Stimulated activated CD4-positive, alpha-beta T cell treated with anti-CD3 and anti-CD28 coated beads, Interleukin-15, amount 100 ng/mL, for 48 hours (primary cell): ENCODE results near the gene ARSJ.

ENCODE experiments used
- DNase-seq, 2 donors: peaks; one replicate each; pipeline ENCODE4 v3.0.0-alpha.2; 2020; ENCODE audit warnings: low read depth in 2 of 2

ARSJ gene

DNA sequence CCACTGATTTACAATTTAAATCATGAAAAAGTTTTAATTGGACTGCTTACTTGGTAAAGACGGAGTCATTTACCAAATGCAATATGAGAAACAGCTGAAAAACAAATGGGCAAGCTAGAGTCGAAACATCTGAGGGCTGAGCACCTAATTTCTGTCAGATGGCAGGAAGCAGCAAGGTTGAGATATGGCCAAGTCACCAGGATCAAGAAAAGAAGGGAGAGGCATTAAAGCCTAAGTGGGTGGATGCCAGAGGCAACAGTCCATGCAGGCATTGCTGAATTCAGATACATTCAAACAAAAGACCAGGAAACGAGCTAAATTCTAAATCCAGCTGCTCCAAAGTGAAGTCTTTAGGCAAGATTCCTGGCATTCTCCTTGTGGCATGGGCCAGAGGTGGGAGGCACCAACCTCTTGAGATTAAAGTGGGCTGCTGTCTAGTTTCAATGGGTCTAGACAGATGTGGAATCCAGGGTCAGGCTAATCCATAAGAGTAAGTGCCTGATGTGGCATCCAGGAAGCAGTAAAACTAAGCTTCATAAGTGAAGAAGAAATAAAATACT, 8.0 kb upstream of the ARSJ start:
- no peak for DNase-seq

DNA sequence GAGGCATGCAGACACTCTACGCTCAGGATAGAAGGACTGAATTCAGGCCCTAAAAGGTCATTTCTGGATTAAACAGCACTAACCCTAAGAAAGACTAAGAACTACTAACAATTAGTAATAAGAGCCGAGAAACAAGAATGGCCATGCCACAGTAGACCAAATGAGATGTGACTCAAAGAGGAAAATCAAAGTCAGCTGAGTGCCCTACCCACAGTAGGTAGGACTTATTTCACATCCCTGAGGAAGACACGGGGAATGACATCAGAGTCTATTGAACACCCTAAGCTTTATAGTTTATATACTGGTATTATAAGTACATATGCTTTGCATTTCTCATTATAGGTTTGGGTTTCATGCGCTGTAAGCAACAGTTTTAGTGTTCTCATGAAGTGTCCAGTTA, 2.7 kb upstream of the ARSJ start:
- DNase-seq, result no peak

DNA sequence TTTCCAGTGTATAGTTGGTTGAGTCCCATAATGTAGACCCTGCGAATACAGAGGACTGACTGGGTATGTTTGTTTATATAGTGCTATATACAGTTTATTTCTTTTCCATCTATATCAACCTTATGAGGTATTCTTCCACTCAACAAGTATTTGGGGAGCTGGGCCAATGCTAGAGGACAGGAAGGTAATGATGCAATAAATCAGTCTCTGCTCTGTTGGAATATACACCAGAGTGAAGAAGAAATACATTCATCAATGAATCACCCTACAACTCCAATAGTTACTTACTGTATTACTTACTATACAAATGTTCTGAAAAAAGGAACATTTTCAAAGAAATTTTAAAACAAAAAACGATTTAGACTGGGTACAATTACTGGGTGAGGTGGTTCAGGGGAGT, 2.1 kb upstream of the ARSJ start:
- no peak for DNase-seq

DNA sequence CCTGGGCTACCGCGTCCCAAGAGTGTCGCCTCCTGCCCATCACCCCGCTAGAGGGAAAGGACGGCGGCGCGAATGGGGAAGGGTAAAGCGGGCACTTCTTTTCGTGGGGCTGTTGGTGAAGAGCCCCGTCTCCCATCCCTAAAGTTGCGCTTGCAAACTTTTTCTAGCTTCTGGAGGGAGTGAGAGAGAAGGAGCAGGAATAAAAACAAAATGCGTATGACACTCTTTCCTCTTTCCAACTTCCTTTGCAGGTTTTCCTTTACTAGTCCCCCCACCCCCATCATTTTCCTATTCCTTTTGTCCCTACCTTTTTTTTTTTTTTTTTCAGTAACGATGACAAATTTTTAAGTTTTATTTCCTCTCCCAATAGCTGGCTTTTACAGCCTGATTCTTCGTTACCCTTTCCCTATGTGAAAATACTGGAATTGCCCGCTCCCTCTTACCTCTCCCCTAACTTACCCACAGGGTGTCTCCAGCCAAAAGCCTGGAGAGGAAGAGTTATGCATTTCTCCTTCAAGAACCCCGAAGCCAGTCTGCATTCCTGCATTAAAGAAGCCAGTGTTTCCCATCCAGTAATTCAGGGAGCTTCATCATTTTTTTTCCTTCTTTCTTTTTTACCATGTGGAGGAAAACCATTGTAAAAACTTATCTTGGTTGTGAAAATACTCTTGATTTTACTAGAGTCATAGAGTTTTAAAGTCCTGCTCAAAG, 613 bp upstream of the ARSJ start:
- DNase-seq, result no peak

DNA sequence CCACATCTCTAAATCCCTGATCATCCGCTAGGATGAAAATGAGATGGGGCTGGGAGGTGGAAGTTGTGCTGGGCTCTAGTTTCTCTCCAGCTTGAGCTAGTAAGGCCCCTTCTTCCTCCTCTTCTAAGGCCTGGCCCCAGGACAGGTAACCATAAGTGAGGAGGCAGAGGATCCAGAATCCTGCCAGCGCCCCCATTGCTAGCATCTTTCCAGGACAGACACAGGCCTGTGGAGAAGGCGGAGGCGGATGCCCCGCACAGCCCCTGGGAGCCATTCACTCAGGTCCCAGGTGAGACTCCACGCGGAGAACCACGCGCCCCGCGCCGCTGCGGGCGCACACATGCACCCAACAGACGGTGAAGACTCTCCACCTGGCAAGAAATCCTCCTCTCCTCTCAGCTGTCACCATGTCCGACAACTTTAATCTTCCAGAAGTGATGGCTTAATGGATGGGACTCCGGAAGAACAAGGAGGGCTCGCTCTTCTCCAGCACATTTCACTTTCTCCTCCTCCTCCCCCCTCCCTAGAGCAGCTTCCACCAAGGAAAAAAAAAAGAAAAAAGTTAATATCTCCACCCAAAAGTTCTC, 793 bp downstream of the ARSJ start:
- DNase-seq, result no peak

DNA sequence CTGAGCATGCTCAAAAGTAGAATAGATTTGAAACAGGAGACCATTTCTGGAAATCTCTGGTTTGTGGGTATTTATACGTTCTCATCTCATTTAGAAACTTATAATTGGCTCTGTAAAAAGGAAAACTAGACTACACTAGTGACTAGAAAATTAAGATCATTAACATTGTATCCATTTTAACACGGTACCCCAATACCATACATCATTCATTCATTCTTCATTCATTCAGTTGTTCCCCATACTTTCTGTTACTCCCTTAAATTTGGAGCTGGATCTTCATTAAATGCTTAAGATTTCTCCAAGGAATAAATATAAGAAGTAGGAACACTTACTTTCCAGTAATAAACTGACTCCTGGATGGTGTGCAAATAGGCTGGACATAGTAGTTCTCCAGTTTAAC, 1.3 kb downstream of the ARSJ start:
- DNase-seq, result no peak

DNA sequence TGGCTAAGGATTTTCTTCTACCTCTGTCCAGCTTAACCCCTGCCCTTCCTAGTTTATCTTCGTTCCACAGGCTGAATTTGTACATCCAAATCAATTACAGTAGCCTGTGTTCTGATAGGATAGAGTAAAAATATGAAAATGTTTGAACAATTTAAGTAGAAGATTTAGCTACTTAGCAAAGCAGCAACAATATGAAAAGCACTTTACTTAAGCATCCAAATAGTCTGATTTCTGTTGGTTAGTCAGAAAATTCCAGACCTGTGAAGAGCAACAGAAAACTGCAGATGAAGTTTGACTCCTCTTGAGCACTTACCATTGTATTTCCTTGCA, 2.0 kb downstream of the ARSJ start:
- no peak for DNase-seq

DNA sequence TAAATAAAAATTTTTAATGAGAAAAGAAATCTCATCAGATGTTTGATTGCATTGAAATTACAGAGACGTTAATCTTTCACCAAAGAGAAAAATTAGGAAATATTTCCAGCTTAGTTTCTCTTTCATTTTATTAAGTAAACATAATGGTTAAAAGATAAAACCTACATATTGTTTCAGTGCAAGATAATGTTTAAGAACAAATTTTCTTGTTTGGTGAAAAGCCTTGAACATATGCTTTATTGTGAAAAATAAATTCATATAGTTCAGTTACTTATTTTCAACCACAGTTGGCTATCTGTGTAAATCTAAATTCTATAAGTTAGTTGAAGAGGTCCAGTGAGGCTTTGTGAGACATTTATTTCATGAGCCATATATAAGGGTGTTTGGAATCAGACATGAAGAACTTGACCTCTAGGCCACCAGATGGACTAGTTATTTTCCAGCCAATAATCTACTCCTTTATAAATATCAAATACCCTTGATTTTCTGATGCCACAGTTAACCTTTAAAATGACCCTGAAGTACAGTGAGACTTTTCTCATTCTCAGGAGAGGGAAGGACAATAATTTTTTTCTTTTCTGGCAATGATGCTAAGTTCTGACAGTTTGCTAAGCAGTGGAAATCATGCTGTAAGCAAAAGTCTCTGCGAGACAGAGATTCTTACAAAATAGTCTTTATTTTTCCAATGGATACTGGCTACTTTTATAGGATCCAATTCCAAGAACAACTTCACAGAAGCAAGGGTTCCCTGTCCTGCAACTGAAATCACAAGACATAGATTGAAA, 2.5 kb downstream of the ARSJ start:
- DNase-seq, result no peak

DNA sequence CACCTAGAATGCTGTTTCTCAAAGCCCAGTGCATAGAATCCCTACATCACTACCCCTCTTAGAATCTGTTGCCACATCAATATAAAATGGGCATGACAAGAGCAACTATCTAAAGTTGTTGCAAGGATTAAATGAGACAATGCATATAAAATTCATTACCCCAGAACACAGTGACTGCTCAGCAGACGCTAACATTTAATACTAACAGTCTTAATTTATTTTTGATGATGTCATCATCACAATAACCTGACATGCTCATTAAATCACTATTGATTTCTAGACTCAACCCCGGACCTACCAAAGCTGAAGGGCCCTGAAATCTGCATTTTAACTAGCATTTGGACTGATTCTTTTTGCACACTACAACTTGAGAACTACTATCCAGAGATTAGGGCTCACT, 3.9 kb downstream of the ARSJ start:
- no peak for DNase-seq

DNA sequence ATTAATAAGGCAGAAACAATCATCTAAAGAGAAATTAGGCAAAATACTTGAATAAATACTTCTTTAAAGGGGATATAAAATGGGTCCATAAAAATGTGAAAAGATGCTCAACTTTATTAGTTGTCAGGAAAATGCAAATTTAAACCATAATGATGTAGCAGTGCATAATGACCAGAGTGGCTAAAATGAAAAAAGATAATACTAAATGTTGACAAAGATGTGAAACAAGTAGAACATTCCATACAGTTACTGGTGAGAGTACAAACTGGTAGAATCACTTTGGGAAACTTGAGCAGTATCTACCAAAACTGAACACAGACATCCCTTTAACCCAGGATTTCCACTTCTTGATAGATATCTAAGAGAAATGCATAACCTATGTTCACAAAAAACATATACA, 5.0 kb downstream of the ARSJ start:
- DNase-seq, result no peak

DNA sequence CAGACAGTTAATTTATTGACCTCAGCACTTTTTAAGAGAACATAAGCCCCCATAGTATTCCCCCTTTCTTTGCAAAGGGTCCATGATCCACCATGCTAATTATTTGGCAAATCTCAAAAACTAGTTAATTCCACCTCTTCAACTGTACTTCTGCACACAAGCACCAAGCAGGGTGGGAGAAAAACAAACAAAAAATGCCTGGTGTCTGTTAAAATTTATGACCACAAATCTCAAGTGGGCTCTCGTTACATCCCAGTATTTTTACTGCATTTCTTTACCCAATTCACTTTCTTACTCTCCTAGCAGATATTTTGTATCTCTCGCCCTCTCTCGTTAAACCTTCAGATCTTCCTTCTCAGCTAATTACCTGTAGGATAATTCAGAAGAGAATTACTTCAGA, 6.1 kb downstream of the ARSJ start:
- DNase-seq, result no peak

DNA sequence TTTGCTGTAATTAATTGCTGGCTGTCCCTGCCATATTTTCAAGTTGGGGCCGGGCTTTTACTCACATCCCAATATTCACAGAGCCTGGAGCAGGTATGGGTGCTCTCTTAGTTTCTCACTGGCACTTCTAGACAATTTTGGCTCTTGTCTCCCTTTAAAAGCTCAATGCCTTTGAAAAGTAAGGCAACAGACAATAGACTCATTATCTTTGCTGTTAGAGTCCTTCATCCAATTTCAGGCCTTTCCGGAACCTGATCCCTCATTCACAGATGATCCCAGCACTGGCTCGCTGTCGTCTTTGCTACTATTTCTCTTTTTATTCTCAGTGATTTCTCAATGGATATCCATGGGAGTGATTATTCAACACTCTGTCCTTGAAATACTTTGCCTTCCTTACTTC, 6.7 kb downstream of the ARSJ start:
- DNase-seq, result no peak

DNA sequence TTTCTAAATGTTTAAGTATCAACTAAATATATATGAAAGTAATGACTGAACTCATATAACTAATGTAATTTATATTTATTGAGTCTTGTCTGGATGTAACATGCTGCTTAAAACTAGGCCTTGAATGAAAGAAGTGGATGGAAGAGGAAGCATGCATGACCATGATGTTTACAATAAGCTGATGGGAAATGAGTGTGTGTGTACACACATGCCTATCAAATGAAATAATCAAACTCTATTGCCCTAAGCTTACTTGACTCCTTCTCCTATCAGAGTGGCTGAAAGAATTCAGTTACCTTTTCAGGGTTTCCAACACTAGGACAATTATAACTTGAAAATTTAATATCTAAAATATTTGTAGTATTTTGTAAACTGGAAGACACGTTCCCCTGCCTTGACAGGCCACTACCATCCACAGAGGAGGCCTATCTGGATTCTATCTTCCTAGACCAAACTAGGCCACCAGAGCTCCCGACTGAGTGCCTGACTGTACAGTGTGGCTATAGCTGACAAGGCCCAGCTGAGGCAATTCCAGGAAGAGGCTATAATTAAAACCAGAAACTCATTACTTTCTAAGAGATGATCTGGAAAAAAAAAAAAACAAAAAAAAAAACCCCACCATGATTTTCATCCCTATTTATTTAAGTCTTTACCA, 7.6 kb downstream of the ARSJ start:
- no peak for DNase-seq

DNA sequence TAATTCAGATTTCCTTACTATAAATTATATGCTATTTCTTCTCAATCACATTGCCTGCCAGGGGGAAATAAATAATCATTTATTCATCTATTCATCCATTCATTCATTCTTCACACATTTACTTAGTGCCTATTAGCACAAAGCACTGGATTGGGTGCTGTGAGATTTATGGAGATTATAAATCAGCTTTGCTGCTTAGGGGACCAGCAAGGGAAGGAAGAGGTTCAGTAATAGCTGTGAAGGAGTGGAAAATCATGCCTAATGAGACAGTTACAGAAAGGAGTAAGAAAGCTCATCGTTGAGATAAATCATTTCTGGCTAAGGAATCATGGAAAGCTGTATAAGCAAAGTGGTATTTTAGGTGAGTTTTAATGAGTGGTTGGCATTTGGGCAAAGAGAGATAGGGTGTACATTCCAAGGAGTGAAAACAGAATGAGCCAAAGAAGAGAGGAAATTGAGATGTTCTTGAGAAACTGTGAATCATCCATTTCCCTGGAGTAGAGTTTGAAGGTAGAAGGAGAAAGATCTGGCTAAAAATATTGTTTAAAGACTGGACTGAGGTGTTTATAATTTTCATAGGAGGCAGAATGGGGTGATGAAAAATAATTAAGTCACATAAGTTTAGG, 9.6 kb downstream of the ARSJ start:
- DNase-seq, result no peak

DNA sequence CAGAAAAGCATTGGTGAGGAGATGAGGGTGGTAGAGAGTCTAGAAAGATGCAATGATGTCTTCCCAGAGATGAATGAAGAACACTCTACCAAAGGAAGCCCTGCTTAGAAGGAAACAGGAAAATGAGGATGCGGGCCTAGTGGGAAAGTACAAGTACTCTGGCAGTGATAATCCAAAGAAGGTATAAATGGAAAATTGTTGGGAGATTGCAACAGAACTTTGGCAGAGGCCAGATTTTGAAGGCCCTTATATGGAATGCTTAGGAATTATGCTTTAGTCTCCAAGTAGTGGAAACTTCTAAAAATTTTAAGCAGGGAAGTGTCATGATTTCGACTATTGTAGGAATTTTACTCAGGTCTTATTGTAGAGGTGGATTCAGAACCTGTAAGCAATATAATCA, 11.0 kb downstream of the ARSJ start:
- no peak for DNase-seq

DNA sequence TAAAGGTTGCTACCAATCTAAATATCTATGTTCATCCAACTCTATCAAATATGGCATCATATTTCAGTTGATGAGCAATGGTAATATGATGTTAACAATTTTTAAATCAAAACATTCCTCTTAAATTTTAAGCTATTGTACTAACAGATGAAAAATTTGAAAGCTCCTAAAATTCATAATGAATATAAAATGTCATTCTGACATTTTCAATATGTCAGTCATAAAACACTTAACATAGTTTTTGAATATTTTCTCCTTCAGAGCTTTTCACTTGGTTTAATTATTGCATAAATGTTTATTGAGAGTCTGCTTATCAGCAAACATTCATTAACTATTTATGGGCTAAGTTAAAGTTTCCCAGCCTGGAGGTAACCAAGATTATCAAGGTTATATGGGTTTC, 11.8 kb downstream of the ARSJ start:
- DNase-seq, result no peak

DNA sequence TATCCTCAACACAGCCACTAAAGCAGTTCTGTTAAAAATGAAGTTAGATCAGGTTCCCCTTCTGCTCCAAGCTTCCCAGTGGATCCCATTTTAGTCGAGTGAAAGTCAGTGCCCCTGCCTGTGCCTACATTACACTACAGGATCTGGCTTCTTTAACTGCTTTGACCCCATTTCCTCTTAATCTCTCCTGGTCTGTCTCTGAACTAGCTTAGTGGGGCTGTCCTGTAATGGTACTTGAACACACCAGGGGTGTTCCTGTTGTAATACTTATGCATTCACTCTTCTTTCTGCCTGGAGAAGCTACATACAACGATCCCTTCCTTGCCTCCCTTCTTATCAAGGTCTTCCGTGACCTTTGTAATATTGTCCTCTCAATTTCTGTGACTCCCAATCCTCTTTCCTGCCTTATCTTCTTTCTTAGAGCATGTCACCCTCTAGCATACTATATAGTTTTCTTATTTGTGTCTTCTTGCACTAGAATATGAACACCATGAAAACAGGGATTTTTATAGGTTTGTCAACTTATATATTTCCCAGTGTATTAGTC, 16.7 kb downstream of the ARSJ start:
- DNase-seq, result no peak

DNA sequence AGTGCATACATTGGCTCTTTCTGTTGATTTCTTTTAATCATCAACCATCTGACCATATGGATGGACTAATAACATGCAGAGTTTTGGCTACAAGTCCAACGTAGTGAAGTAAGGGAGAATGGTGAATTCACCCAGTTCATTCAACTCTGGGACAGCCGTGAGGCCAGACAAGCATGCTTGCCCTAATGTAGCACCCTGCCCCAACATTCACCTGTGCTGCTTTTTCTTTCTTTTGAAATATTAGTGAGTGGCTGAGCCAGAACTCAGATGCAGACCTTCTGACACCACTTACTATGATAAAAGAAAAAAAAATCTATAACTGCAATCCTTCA, 17.5 kb downstream of the ARSJ start:
- DNase-seq, result no peak

DNA sequence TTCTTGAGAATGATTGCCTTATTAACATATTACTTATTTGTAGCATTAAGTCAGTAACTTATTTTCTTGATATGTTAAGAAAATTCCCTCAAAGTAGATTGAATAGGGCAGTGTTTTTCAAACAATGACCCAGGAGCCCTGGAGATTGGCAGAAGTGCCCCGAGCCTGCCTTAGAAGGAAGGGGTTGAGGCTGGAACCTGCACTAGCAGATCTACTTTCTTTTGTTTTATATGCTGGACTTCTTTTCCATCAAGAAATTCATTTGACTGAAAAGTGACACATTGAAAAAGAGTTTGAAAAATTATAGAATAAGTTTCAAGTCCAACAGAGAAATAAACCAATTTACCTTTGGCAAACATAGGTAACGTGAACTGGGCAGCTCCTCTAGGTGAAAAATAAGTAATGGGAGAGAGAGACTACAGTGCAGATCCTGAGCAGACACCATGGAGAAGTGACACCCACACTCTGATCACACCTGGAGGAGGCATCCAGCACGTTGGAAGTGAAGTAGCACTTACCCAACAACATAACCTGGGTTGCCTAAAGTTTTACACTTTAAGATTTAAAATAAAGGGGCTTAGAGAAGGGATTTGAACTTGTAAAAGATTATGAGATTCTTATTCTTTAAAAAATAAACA, 18.6 kb downstream of the ARSJ start:
- no peak for DNase-seq

DNA sequence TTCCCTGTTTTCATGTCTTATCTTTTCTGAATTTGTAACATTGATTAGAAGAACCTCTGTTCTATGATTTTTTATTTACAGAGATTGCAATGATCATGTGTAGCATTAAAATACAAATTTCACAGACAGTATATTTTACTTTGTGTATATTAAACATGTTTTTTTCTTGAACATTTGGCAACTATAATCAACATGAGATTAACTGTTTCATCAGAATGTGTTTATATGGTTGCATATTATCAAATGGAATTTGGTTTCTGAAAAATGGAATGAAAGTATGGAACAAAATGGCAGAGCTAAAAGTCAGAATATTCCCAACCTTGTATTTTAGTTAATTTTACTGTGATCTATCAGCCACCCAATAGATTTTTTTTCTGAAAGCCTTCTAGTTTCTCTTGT, 19.9 kb downstream of the ARSJ start:
- no peak for DNase-seq

DNA sequence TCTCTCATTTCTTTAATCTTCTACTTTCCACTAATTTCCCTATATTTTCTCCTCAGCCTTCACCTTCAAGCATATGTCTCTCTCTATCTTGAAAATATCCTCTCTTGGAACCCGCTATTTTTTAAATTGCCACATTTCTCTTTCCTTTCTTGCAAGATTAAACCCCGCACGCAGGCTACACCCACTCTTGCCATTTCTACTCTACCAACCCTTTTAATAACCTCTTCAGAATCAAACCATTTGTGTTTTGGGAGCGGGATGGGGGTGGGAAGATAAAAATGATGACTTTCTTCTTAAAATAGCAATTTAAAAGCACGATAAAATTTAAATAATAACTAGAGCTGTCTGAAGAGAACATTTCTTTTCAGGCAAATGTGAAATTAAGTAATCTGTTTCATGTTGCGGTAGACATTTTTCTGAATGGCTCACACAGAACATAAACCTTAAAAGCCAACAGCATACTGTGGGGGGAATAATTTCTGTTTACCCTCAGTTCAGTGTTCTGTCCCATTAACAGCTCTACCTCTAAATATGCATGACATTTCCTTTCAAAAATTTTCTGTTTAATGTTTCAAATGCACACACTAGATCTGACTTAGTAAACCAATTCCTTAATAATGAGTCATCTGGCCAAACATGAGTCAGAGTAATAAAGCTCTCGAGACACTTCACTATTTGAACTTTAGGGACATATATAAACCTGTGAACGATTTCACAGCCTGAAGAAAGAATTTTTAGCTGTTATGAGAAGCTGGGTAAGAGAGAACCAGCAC, 20.5 kb downstream of the ARSJ start:
- DNase-seq, result no peak
